Memory B cell (primary cell): Measurements from ENCODE around the gene MAN1A1.
A peak's percentile ranks its signal among the peaks of the same experiment; 100 is the strongest.

Experiments used
- ATAC-seq: fragments of 150-1000 bp; cut with Tn5 transposase; 2 replicates; pipeline ENCODE4 v1.10.0; 2021; ENCODE audit warnings: low read depth, mild to moderate bottlenecking, moderate library complexity
- DNase-seq, 2 donors: peaks; one replicate each; pipeline ENCODE4 v3.0.0; 2022; ENCODE audit warnings: low spot score in 2 of 2
- H3K27ac Mint-ChIP-seq: one replicate; pipeline ENCODE4 v1.8.0; 2022; ENCODE audit warnings: mild to moderate bottlenecking, moderate library complexity, mixed read lengths
- H3K27me3 Mint-ChIP-seq: one replicate; pipeline ENCODE4 v1.8.0; 2022; ENCODE audit warnings: mixed read lengths
- H3K36me3 Mint-ChIP-seq: one replicate; pipeline ENCODE4 v1.8.0; 2022; ENCODE audit warnings: mild to moderate bottlenecking, mixed read lengths
- H3K4me1 Mint-ChIP-seq: one replicate; pipeline ENCODE4 v1.8.0; 2022; ENCODE audit warnings: mixed read lengths
- H3K4me3 Mint-ChIP-seq: one replicate; pipeline ENCODE4 v1.8.0; 2022; ENCODE audit warnings: mild to moderate bottlenecking, moderate library complexity, mixed read lengths
- H3K9me3 Mint-ChIP-seq: one replicate; pipeline ENCODE4 v1.8.0; 2022; ENCODE audit warnings: mixed read lengths

The MAN1A1 gene

DNA sequence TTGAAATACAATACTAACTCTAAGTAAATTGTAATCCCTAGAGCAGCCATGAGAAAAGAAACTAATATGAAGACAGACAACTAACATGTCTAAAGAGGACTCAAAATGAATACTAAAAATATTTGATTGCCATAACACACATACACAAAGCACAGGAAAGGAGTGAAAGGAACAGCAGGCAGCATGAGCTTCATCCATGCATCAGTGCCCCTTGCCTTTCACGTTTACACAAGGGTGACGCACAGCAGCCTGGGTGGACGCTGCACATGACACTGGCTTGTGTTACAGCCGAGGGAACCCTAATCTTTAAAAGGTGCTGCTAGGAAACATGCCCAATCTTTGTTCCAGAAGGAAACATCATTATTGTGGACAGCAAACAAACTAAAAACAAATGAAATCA, 123.5 kb downstream of the MAN1A1 start:
- Mint-ChIP-seq H3K36me3 (peaks cover 9% of the 10 kb centered on the region), H3K4me3 (no peak overlapping the region), H3K4me1 (no peaks in the 10 kb centered on the region), H3K9me3 (no peaks in the 10 kb centered on the region), H3K27me3 (no peaks in the 10 kb centered on the region), H3K27ac (no peak overlapping the region)
- DNase-seq (no peak), ATAC-seq (no peak)

DNA sequence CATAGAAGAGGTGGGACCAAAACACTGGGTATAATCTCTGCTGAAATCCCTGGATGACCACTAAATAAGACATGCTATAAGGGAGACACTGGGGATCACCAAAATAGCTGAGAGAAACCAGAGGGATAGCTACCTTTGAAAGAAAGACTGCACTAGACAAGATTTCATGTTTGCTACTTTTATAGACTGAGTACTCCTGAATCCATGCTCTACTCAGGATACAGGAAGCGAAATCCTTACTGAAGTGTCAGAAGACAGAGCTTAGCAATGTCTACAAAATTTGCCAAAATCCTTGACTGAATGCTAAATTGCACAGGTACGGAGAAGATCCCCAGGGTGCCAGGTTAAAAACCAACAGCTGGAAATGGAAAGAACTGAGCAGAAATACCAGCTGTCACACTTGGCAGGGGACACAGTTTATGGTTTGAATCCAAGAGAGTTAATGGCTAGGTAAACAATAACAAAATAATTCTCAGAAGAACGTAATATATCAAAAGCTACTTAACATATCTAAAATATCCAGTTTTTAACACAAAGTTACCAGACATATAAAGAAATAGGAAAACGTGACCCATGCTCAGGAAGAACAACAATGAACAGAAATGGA, 125.4 kb downstream of the MAN1A1 start:
- peaks cover 5% of the 10 kb centered on the region for H3K36me3 Mint-ChIP-seq
- DNase-seq: no peak
- no peaks in the 10 kb centered on the region for H3K9me3 Mint-ChIP-seq
- H3K4me1 Mint-ChIP-seq: no peaks in the 10 kb centered on the region
- H3K27me3 Mint-ChIP-seq: no peaks in the 10 kb centered on the region
- ATAC-seq: no peak
- no peak overlapping the region for H3K27ac Mint-ChIP-seq
- no peak overlapping the region for H3K4me3 Mint-ChIP-seq

- Mint-ChIP-seq H3K27me3 (no peaks in the 10 kb centered on the region), H3K4me1 (no peaks in the 10 kb centered on the region), H3K9me3 (no peaks in the 10 kb centered on the region), H3K27ac (no peak overlapping the region), H3K4me3 (no peak overlapping the region), H3K36me3 (peaks cover 3% of the 10 kb centered on the region)
- no peak for ATAC-seq
- no peak for DNase-seq
Measured at GRCh38 chr6:119220452-119220851, 129.1 kb downstream of the MAN1A1 start.

- Mint-ChIP-seq H3K4me3 (no peak overlapping the region), H3K27ac (no peak overlapping the region), H3K4me1 (no peaks in the 10 kb centered on the region), H3K27me3 (no peaks in the 10 kb centered on the region), H3K36me3 (peaks cover 2% of the 10 kb centered on the region), H3K9me3 (no peaks in the 10 kb centered on the region)
- no peak for ATAC-seq
- no peak for DNase-seq
Measured at GRCh38 chr6:119218548-119218947, 131.0 kb downstream of the MAN1A1 start.

- Mint-ChIP-seq H3K4me3 (no peak overlapping the region), H3K36me3 (no peaks in the 10 kb centered on the region), H3K27ac (no peak overlapping the region), H3K4me1 (no peaks in the 10 kb centered on the region), H3K9me3 (no peaks in the 10 kb centered on the region), H3K27me3 (no peaks in the 10 kb centered on the region)
- ATAC-seq (no peak), DNase-seq (no peak)
Measured at GRCh38 chr6:119215885-119216590, 133.5 kb downstream of the MAN1A1 start.

GRCh38 chr6:119215309-119215708, 134.3 kb downstream of the MAN1A1 start:
- H3K27me3 Mint-ChIP-seq: no peaks in the 10 kb centered on the region
- no peak overlapping the region for H3K27ac Mint-ChIP-seq
- H3K36me3 Mint-ChIP-seq: no peaks in the 10 kb centered on the region
- H3K4me3 Mint-ChIP-seq: no peak overlapping the region
- no peaks in the 10 kb centered on the region for H3K4me1 Mint-ChIP-seq
- no peak for ATAC-seq
- DNase-seq: no peak
- H3K9me3 Mint-ChIP-seq: no peaks in the 10 kb centered on the region

DNA sequence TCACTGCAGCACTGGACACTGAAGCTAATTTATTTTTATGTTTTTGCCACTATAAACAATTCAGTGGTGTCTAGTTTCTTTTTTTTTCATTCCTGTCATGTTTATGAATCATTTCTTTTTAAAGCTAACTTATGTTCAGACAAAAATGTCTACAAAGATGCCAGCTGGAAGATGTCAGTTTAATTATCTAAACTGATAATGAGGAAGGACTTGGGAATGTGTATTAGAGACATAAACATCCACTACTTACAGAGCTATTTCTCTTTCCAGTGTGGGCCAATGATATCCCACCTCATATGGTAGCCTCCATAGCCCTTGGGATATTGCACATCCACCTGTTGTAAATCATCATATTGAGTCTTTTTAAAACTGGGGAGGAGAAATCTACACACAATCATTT, 139.0 kb downstream of the MAN1A1 start:
- Mint-ChIP-seq H3K27ac (no peak overlapping the region), H3K9me3 (no peaks in the 10 kb centered on the region), H3K4me1 (peaks cover 15% of the 10 kb centered on the region), H3K4me3 (no peak overlapping the region), H3K27me3 (no peaks in the 10 kb centered on the region), H3K36me3 (no peaks in the 10 kb centered on the region)
- ATAC-seq (no peak), DNase-seq (no peak)

DNA sequence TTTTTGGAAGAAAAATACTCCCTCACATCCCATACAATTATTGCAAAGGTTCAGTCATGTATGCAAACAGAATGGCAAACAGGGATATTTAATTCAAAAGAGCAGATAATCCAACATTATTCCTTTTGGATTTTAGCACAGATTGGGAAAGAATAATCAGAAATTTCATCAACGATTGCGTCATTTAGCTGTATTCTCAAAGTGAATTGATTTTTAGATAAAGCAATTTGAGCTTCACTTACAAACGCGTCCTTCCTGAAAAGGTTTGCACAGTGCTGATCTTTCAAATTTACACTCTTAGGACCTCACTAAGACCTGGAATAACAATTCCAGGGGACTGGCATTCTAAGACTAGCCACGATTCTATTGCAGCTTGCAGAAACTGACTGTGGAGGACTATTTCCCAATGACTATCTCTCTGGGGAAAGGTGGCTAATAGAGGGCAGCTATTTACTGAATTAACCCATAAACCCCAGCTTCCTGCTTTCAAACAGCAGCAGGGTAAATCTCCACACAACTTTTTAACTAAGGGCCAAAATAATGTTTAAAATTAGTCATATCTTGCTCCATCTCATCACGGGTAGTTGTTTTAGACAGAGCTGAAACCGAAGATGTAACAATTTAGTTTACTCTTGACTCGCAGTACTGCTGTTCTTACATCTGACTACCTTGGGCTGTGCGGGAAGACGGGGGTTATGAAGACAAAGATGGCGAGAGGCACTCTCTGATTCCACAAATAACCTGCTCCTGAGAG, 139.9 kb downstream of the MAN1A1 start:
- Mint-ChIP-seq H3K27ac (no peak overlapping the region), H3K4me3 (no peak overlapping the region), H3K27me3 (no peaks in the 10 kb centered on the region), H3K36me3 (no peaks in the 10 kb centered on the region), H3K9me3 (no peaks in the 10 kb centered on the region), H3K4me1 (peaks cover 15% of the 10 kb centered on the region)
- ATAC-seq (no peak), DNase-seq (no peak)

DNA sequence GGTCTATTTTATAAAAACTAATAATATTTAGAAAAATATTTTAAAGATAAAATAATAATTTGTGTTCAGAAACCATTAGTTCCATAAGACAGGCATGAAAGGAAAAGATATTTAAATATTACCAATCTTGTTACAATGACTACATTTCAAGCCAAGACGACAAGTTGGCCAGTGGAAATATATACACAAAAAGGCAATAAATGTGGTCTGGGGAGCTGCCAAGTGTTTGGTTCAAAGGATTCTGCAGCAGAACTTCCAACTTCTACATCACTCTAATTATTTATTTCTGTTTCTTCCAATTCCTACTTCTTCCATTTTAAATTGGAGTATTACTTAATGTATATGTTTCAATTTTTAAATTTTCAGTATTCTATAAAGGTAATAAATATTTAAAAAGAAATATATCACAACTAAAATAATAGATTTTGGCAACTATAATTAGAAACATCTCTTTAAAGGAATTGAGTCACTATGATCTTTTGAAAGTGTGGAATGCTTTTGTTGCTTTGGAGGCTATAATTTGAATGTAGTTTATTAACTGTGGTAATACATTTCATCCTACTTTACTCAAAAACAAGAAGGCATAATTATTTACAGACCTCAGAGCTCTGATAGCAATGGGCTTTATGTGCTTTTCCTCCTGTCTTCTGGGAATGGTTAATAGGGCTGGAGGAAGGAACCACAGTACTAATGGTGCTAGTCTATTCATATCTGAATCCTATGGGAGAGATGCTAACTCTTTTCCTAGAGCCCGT, 141.4 kb downstream of the MAN1A1 start:
- no peak for DNase-seq
- no peak overlapping the region for H3K27ac Mint-ChIP-seq

GRCh38 chr6:119207327-119207726, 142.2 kb downstream of the MAN1A1 start:
- H3K27ac Mint-ChIP-seq: no peak overlapping the region
- no peak for ATAC-seq

More for the DNA sequence above, 141.4 kb downstream of the MAN1A1 start:
- Mint-ChIP-seq H3K4me3 (no peak overlapping the region), H3K27me3 (no peaks in the 10 kb centered on the region), H3K36me3 (peaks cover 9% of the 10 kb centered on the region), H3K9me3 (no peaks in the 10 kb centered on the region), H3K4me1 (peaks cover 15% of the 10 kb centered on the region)
- no peak for ATAC-seq

GRCh38 chr6:119205911-119206618, 143.5 kb downstream of the MAN1A1 start:
- peaks cover 15% of the 10 kb centered on the region for H3K4me1 Mint-ChIP-seq
- H3K27ac Mint-ChIP-seq: no peak overlapping the region
- H3K4me3 Mint-ChIP-seq: no peak overlapping the region
- peaks cover 17% of the 10 kb centered on the region for H3K36me3 Mint-ChIP-seq
- no peak for DNase-seq
- H3K27me3 Mint-ChIP-seq: no peaks in the 10 kb centered on the region
- peak; percentile 70 for ATAC-seq
- no peaks in the 10 kb centered on the region for H3K9me3 Mint-ChIP-seq

More at GRCh38 chr6:119207327-119207726, 142.2 kb downstream of the MAN1A1 start:
- DNase-seq: no peak
- Mint-ChIP-seq H3K36me3 (peaks cover 16% of the 10 kb centered on the region), H3K27me3 (no peaks in the 10 kb centered on the region), H3K9me3 (no peaks in the 10 kb centered on the region), H3K4me1 (peaks cover 15% of the 10 kb centered on the region), H3K4me3 (no peak overlapping the region)

DNA sequence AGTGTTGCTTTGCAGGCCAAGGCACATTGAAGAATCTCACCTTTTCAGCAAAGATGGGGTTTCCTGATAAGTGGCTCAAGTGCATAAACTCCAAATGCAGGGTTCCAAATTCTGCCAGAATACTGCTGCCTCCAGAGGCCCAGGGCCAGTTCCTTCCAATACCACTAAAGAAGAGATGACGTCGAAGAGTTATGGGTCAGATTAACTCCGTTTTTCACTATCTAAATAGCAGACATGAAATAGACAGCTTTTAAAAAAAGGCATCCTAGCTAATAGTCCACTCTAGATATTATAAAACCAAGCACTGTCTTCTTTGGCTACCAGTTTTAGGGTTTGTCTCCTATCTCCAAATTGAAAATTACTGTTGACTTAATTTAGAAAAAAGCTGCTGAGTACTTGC, 144.8 kb downstream of the MAN1A1 start:
- no peak overlapping the region for H3K27ac Mint-ChIP-seq

GRCh38 chr6:119201480-119201879, 148.1 kb downstream of the MAN1A1 start:
- H3K27me3 Mint-ChIP-seq: no peaks in the 10 kb centered on the region
- peaks cover 32% of the 10 kb centered on the region for H3K36me3 Mint-ChIP-seq
- no peak for ATAC-seq
- no peak for DNase-seq
- no peak overlapping the region for H3K27ac Mint-ChIP-seq
- no peaks in the 10 kb centered on the region for H3K9me3 Mint-ChIP-seq
- H3K4me1 Mint-ChIP-seq: peaks cover 6% of the 10 kb centered on the region
- no peak overlapping the region for H3K4me3 Mint-ChIP-seq

More for the DNA sequence above, 144.8 kb downstream of the MAN1A1 start:
- Mint-ChIP-seq H3K4me1 (peaks cover 15% of the 10 kb centered on the region), H3K9me3 (no peaks in the 10 kb centered on the region), H3K27me3 (no peaks in the 10 kb centered on the region), H3K4me3 (no peak overlapping the region), H3K36me3 (peaks cover 23% of the 10 kb centered on the region)
- ATAC-seq: no peak
- DNase-seq: no peak
